NCI-H1436 treated with DMSO at 0.1 percent for 48 hours (cell line): ENCODE measurements around the gene HSD17B7.

ENCODE experiments used
- DNase-seq: peaks from one replicate; lab custom pipeline; 2025; lab: John Stamatoyannopoulos, UW

Gene HSD17B7

DNA sequence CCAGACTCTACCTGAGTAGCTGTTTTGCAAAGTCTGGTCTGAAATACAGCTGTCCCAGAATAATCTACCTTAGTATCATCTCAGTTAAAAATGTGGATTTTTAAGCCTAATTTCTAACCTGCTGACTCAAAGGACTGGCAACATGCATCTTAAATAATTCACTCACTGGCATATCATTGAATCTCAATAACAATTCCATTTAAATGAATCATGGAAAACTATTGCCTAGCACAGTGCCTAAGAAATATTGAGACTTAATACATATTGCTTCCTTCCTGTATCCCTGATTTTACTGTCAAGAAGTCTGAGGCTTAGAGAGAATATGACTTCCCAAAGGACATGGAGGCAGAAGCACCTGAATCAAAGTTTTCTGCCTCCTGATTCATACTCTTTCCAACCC lies 67.3 kb downstream of the HSD17B7 start:
- no peak for DNase-seq

DNA sequence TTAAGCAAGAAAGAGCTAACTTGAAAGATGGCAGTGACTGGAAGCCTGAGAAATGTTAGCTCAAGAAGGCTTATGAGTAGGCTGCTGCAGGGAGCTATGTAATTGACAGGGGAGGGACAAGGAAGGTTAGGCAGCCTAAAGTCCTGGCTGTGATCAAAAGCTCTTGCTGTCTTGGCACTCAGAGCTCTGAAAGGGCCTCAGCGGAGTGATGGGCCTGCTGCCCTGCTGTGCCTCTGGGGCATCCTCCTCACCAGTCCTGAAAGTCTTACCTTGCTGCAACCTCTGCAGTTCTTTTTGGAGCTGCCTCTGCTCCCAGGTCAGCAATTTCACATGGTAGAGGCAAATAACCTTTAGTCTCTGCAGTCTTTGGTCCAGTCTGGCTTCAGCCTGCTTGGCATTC lies 68.7 kb downstream of the HSD17B7 start:
- DNase-seq = no peak

DNA sequence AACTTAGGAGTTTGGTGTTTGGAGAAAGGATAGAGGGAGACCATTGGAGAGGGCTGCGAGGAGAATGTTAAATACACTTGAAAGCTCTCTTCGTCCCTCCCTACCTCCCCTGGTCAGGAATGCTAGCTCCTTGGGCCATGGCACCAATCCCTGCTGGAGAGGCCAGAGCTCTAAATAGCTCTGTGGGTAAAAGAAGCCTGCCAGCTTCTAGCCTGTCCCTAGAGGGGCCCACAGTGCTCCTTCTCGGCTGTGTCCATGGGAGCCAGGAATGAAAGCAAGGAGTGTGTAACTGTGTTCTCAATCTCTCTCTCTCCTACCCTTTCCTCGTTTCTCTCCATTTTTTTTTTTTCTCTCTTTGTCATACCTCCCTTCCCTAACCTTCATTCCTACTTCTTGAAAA lies 70.6 kb downstream of the HSD17B7 start, which contains the start of gene CCDC190:
Gene CCDC190 (minus strand): TSS at position 75 of the 400 bp plus-strand sequence. CDS start 1,529 bp downstream, outside the sequence.
- DNase-seq = no peak

DNA sequence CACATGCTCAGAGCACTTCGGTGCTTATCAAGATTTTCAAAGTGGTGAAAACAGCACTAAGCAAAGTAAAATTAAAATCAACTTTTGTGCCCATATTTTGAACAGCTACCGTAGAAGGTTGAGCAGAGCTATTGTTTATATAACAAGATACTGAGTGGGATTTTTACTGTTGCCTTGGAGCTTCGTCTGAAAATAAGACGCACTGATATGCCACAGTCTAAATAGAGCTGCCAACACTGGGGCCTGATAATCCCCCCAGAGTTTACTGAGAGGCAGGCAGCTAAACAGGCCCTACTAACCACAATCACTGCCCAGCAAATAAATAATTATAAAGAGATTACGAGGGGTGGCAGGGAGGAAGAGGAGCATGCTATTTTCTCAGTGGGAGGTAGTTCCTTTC lies 71.1 kb downstream of the HSD17B7 start:
- DNase-seq = no peak
